ENCODE measurements around the gene C14orf93.
A peak's percentile ranks its signal among the peaks of the same experiment; 100 is the strongest.

Gene C14orf93

GRCh38 chr14:23055621-23056144, 45.7 kb upstream of the C14orf93 start:
- TF ChIP-seq ZFX (IDR thresholded peaks at IDR 0.05; ENCODE audit: borderline replicate concordance) (no peak), CTCF (IDR thresholded peaks at IDR 0.05) (no peak)
- peak overlapping the region; percentile 90 for H3K27ac ChIP-seq

GRCh38 chr14:23055147-23055550, 45.2 kb upstream of the C14orf93 start:
- H3K27ac ChIP-seq: no peak overlapping the region
- TF ChIP-seq CTCF (IDR thresholded peaks at IDR 0.05): no peak
- no peak for TF ChIP-seq ZFX (IDR thresholded peaks at IDR 0.05; ENCODE audit: borderline replicate concordance)

GRCh38 chr14:23054000-23054811, 44.3 kb upstream of the C14orf93 start:
- no peak overlapping the region for H3K27ac ChIP-seq
- no peak for TF ChIP-seq ZFX (IDR thresholded peaks at IDR 0.05; ENCODE audit: borderline replicate concordance)
- peak; percentile 22; the same call in 1 of the 2 replicates for TF ChIP-seq CTCF (IDR thresholded peaks at IDR 0.05)

GRCh38 chr14:23053426-23053825, 43.5 kb upstream of the C14orf93 start:
- TF ChIP-seq ZFX (IDR thresholded peaks at IDR 0.05; ENCODE audit: borderline replicate concordance) (no peak), CTCF (IDR thresholded peaks at IDR 0.05) (no peak)
- no peak overlapping the region for H3K27ac ChIP-seq

- no peak overlapping the region for H3K27ac ChIP-seq
- no peak for TF ChIP-seq CTCF (IDR thresholded peaks at IDR 0.05)
- TF ChIP-seq ZFX (IDR thresholded peaks at IDR 0.05; ENCODE audit: borderline replicate concordance): no peak
Measured at GRCh38 chr14:23052671-23053070, 42.7 kb upstream of the C14orf93 start.

GRCh38 chr14:23052182-23052623, 42.3 kb upstream of the C14orf93 start:
- TF ChIP-seq CTCF (IDR thresholded peaks at IDR 0.05) (no peak), ZFX (IDR thresholded peaks at IDR 0.05; ENCODE audit: borderline replicate concordance) (no peak)
- no peak overlapping the region for H3K27ac ChIP-seq

Measured in 22Rv1 (cell line).